ENCODE results near the gene SUCO.

- TF ChIP-seq CTCF (conservative IDR thresholded peaks at IDR 0.05 in 1 of 2, IDR thresholded peaks at IDR 0.05 in 1 of 2; ENCODE audit: extremely low read depth in 1 of 2, insufficient read depth in 1 of 2, low read depth in 1 of 2, low read length in 2 of 2) (no peak), EZH2 (IDR thresholded peaks at IDR 0.05; ENCODE audit: borderline replicate concordance, low read length) (no peak)
These were observed 83.7 kb downstream of the SUCO start for GRCh38 chr1:172616636-172617035.

Data from mammary epithelial cell (primary cell).